DMS53 treated with DMSO at 0.1 percent for 48 hours (cell line): Measurements from ENCODE around the gene SERHL2.
A peak's percentile ranks its signal among the peaks of the same experiment; 100 is the strongest.
"Not testable (repeated sequence)": the region's sequence is repeated elsewhere in the genome, so short reads cannot be mapped to it uniquely, and the experiment has no call there.

Source experiments
- DNase-seq: peaks from one replicate; lab custom pipeline; 2025; ENCODE audit not compliant: unreplicated experiment; lab: John Stamatoyannopoulos, UW

SERHL2 gene

GRCh38 chr22:42553475-42554361 lies at the start of gene SERHL2:
TSS of gene SERHL2 (plus strand) at chr22:42553956. CDS start at chr22:42554021, 65 bp downstream.
- peak; percentile 30 for DNase-seq

- not testable (repeated sequence) for DNase-seq
Measured at GRCh38 chr22:42508327-42508974, 45.3 kb upstream of the SERHL2 start.

GRCh38 chr22:42508975-42509364 lies 44.8 kb upstream of the SERHL2 start:
- not testable (repeated sequence) for DNase-seq

GRCh38 chr22:42509548-42509947 lies 44.2 kb upstream of the SERHL2 start:
- no peak for DNase-seq

- DNase-seq: no peak
Measured at GRCh38 chr22:42511401-42511891, 42.3 kb upstream of the SERHL2 start.

- DNase-seq: not testable (repeated sequence)
Measured at GRCh38 chr22:42512273-42512990, 41.3 kb upstream of the SERHL2 start.

GRCh38 chr22:42514331-42514730 lies 39.4 kb upstream of the SERHL2 start:
- DNase-seq: not testable (repeated sequence)

GRCh38 chr22:42515304-42515703 lies 38.5 kb upstream of the SERHL2 start:
- DNase-seq: not testable (repeated sequence)

GRCh38 chr22:42515896-42516295 lies 37.9 kb upstream of the SERHL2 start:
- DNase-seq: no peak

GRCh38 chr22:42517103-42517502 lies 36.7 kb upstream of the SERHL2 start:
- DNase-seq: not testable (repeated sequence)

GRCh38 chr22:42518638-42519524 lies 34.9 kb upstream of the SERHL2 start:
- DNase-seq: not testable (repeated sequence)

GRCh38 chr22:42519525-42520401 lies 34.0 kb upstream of the SERHL2 start, which contains the start of gene RRP7A:
TSS of gene RRP7A (minus strand) at chr22:42519796. CDS start at chr22:42519786, 10 bp downstream.
- peak; percentile 23 for DNase-seq

- DNase-seq: no peak
Measured at GRCh38 chr22:42521228-42521546, 32.6 kb upstream of the SERHL2 start.

- DNase-seq: no peak
Measured at GRCh38 chr22:42522546-42522945, 31.2 kb upstream of the SERHL2 start.

GRCh38 chr22:42528591-42529307 lies 25.0 kb upstream of the SERHL2 start:
- no peak for DNase-seq

GRCh38 chr22:42529435-42529834 lies 24.3 kb upstream of the SERHL2 start:
- DNase-seq: not testable (repeated sequence)

- not testable (repeated sequence) for DNase-seq
Measured at GRCh38 chr22:42531401-42532084, 22.2 kb upstream of the SERHL2 start.

- no peak for DNase-seq
Measured at GRCh38 chr22:42533638-42533977, 20.1 kb upstream of the SERHL2 start.
